Middle frontal gyrus (tissue), 1 donor: Measurements from ENCODE around the gene TGFBR2.

Experiments
- DNase-seq: peaks from one replicate; pipeline ENCODE4 v3.0.0-alpha.2; 2015; ENCODE audit warnings: low spot score; ENCODE audit errors: extremely low spot score

TGFBR2 gene

GRCh38 chr3:30602946-30603345, 3.5 kb upstream of the TGFBR2 start:
- DNase-seq: no peak

- no peak for DNase-seq
These were observed 2.3 kb upstream of the TGFBR2 start for GRCh38 chr3:30604093-30604492.

- DNase-seq: no peak
These were observed 1.8 kb upstream of the TGFBR2 start for GRCh38 chr3:30604558-30604957.

GRCh38 chr3:30605005-30605404, 1.4 kb upstream of the TGFBR2 start:
- DNase-seq: no peak

GRCh38 chr3:30605706-30606300, 598 bp upstream of the TGFBR2 start:
- DNase-seq: no peak

- no peak for DNase-seq
These were observed 832 bp downstream of the TGFBR2 start for GRCh38 chr3:30607032-30607833.

- no peak for DNase-seq
These were observed 2.2 kb downstream of the TGFBR2 start for GRCh38 chr3:30608598-30608947.

GRCh38 chr3:30609930-30610701, 3.7 kb downstream of the TGFBR2 start:
- no peak for DNase-seq

GRCh38 chr3:30610702-30611368, 4.4 kb downstream of the TGFBR2 start:
- DNase-seq: no peak

GRCh38 chr3:30611613-30612436, 5.4 kb downstream of the TGFBR2 start:
- no peak for DNase-seq

GRCh38 chr3:30612437-30613132, 6.2 kb downstream of the TGFBR2 start:
- no peak for DNase-seq

- DNase-seq: no peak
These were observed 6.9 kb downstream of the TGFBR2 start for GRCh38 chr3:30613133-30613825.

GRCh38 chr3:30614373-30614772, 8.0 kb downstream of the TGFBR2 start:
- DNase-seq: no peak

- DNase-seq: no peak
These were observed 8.5 kb downstream of the TGFBR2 start for GRCh38 chr3:30614943-30615342.

GRCh38 chr3:30615615-30616346, 9.4 kb downstream of the TGFBR2 start:
- no peak for DNase-seq

GRCh38 chr3:30616347-30617027, 10.1 kb downstream of the TGFBR2 start:
- DNase-seq: no peak

GRCh38 chr3:30617069-30617468, 10.7 kb downstream of the TGFBR2 start:
- DNase-seq: no peak

GRCh38 chr3:30617653-30618052, 11.3 kb downstream of the TGFBR2 start:
- no peak for DNase-seq
